ENCODE data around the gene ZNF784. TPM values are rescaled to one million over a fixed set of nuclear protein-coding genes. Genes with fewer than 3 reads are reported as not detected.
A peak's percentile ranks its signal among the peaks of the same experiment; 100 is the strongest.
"Not testable (repeated sequence)": the region's sequence is repeated elsewhere in the genome, so short reads cannot be mapped to it uniquely, and the experiment has no call there.

The ZNF784 gene
- total and polyA plus RNA-seq, 2 of the 13 experiments (the other 11 are each of a cell fraction or from before 2014, with no cell fraction given): 4.1 to 4.2 TPM

DNA sequence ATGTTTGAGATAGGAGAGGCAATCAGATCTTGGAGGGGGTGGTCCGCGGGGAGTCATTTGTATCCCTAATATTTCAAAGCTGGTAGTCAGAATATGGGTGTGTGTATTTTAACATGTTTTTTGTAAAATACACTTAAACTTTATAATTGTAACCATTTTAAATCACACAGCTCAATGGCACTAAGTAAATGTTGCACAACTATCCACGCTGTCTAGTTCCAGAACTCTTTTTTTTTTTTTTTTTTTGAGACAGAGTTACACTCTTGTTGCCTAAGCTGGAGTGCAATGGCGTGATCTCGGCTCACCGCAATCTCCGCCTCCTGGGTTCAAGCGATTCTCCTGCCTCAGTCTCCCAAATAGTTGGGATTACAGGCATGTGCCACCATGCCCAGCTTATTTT lies 40.5 kb downstream of the ZNF784 start:
- H3K36me3 ChIP-seq (replicated peaks in 1 of 2; ENCODE audit: control insufficient read depth in 1 of 2, insufficient read depth in 2 of 2, low read length in 2 of 2); H3K27ac ChIP-seq (ENCODE audit: extremely low read length, insufficient read depth, low read length); H3K9ac ChIP-seq (ENCODE audit: insufficient read depth, low read depth, low read length); H3K4me3 ChIP-seq (replicated peaks in 1 of 3; ENCODE audit: insufficient read depth in 1 of 3, low read depth in 2 of 3, low read length in 3 of 3); BruUV-seq (replicated peaks); DNase-seq (ENCODE audit: low spot score); H3K9me3 ChIP-seq (ENCODE audit: low read length); CTCF ChIA-PET (ENCODE audit: low intra/inter-chr PET ratio, low total read pairs); H4K20me1 ChIP-seq (ENCODE audit: insufficient read depth, low read length); in situ Hi-C loops (cut with HindIII; ENCODE audit: extremely low pct_ligation_motif_present, low pct_unique_long_range_greater_than_20kb); H3K27me3 ChIP-seq (ENCODE audit: control insufficient read depth in 1 of 2, insufficient read depth in 2 of 2, low read length in 2 of 2); H3K79me2 ChIP-seq (ENCODE audit: insufficient read depth, low read length); H3K4me2 ChIP-seq (ENCODE audit: low read depth, low read length); FAIRE-seq; H2AFZ ChIP-seq (ENCODE audit: low read length); ATAC-seq: not testable (repeated sequence)
- intact Hi-C loops (cut with micrococcal nuclease; ENCODE audit: unreplicated experiment): loop anchor here (10.0 kb wide), 2 partner anchors 51 to 69 kb away; no protein-coding TSS in a partner anchor
- TF ChIP-seq CEBPB (IDR thresholded peaks at IDR 0.05; ENCODE audit: borderline replicate concordance, low read depth, low read length): peak; percentile 60
- TF ChIP-seq CEBPG (CRISPR knock-in tag; IDR thresholded peaks at IDR 0.05): peak; percentile 60; the same call in 1 of the 2 replicates
- 26% methylated on average over 8 of the region's 8 CpGs for WGBS (ENCODE audit: low lambda C conversion rate)
- H3K4me1 ChIP-seq (ENCODE audit: insufficient read depth, low read length): peaks cover 51% of the 10 kb centered on the region
- POLR2A ChIA-PET: interaction anchor here (1.1 to 5.3 kb wide), 3 partner anchors 16 to 34 kb away, joined by 3 to 66 read pairs (median 4); partner anchors contain the start of genes FIZ1 and ZNF524

DNA sequence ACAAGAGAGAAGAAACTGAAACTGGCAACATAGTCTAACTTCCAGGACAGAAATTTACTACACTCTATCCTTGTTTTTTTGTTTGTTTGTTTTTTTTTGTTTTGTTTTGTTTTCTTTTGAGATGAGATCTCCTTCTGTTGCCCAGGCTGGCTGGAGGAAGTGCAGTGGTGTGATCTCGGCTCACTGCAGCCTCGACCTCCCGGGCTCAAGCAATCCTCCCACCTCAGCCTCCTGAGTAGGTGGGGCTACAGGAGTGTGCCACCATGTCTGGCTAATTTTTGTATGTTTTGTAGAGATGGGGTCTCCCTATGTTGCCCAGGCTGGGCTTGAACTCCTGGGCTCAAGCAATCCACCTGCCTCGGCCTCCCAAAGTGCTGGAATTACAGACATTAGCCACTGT lies 42.1 kb downstream of the ZNF784 start:
- WGBS (ENCODE audit: low lambda C conversion rate): 14% methylated on average over 4 of the region's 4 CpGs
- peak overlapping the region; percentile 79 for H3K27ac ChIP-seq (ENCODE audit: extremely low read length, insufficient read depth, low read length)
- DNase-seq (ENCODE audit: low spot score); H3K9ac ChIP-seq (ENCODE audit: insufficient read depth, low read depth, low read length); H3K79me2 ChIP-seq (ENCODE audit: insufficient read depth, low read length); BruUV-seq (replicated peaks); ATAC-seq; in situ Hi-C loops (cut with HindIII; ENCODE audit: extremely low pct_ligation_motif_present, low pct_unique_long_range_greater_than_20kb); FAIRE-seq; H2AFZ ChIP-seq (ENCODE audit: low read length); H3K27me3 ChIP-seq (ENCODE audit: control insufficient read depth in 1 of 2, insufficient read depth in 2 of 2, low read length in 2 of 2); H3K36me3 ChIP-seq (replicated peaks in 1 of 2; ENCODE audit: control insufficient read depth in 1 of 2, insufficient read depth in 2 of 2, low read length in 2 of 2); H4K20me1 ChIP-seq (ENCODE audit: insufficient read depth, low read length); H3K9me3 ChIP-seq (ENCODE audit: low read length): not testable (repeated sequence)
- H3K4me3 ChIP-seq (replicated peaks in 1 of 3; ENCODE audit: insufficient read depth in 1 of 3, low read depth in 2 of 3, low read length in 3 of 3): peak overlapping the region in 1 of 3 experiments; percentile 29; a peak in 1 of 6 replicates
- peak overlapping the region; percentile 93 for H3K4me2 ChIP-seq (ENCODE audit: low read depth, low read length)
- TF ChIP-seq, protein P1, sequence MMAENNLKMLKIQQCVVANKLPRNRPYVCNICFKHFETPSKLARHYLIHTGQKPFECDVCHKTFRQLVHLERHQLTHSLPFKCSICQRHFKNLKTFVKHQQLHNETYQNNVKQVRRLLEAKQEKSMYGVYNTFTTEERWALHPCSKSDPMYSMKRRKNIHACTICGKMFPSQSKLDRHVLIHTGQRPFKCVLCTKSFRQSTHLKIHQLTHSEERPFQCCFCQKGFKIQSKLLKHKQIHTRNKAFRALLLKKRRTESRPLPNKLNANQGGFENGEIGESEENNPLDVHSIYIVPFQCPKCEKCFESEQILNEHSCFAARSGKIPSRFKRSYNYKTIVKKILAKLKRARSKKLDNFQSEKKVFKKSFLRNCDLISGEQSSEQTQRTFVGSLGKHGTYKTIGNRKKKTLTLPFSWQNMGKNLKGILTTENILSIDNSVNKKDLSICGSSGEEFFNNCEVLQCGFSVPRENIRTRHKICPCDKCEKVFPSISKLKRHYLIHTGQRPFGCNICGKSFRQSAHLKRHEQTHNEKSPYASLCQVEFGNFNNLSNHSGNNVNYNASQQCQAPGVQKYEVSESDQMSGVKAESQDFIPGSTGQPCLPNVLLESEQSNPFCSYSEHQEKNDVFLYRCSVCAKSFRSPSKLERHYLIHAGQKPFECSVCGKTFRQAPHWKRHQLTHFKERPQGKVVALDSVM (CRISPR knock-in tag; IDR thresholded peaks at IDR 0.05): peak; percentile 93
- ChIA-PET POLR2A (interaction anchor here (0.7 to 2.6 kb wide), 5 partner anchors 17 to 121 kb away, joined by 4 to 45 read pairs (median 5); partner anchors contain the start of genes FIZ1, ISOC2, ZNF524 and ZNF628), CTCF (ENCODE audit: low intra/inter-chr PET ratio, low total read pairs) (interaction anchor here (1.1 kb wide), 1 partner anchor 65 kb away, joined by 3 read pairs; no protein-coding TSS in a partner anchor)
- intact Hi-C loops (cut with micrococcal nuclease; ENCODE audit: unreplicated experiment): loop anchor here (10.0 kb wide), 2 partner anchors 53 to 67 kb away; no protein-coding TSS in a partner anchor
- H3K4me1 ChIP-seq (ENCODE audit: insufficient read depth, low read length): peaks cover 51% of the 10 kb centered on the region

Measured in HepG2 (cell line).